Fibroblast of villous mesenchyme (primary cell): ENCODE data around the gene SLC25A30. TPM values are rescaled to one million over a fixed set of nuclear protein-coding genes. Genes with fewer than 3 reads are reported as not detected.
A peak's percentile ranks its signal among the peaks of the same experiment; 100 is the strongest.

Source experiments
- DNase-seq: peaks from one replicate; pipeline ENCODE4 v3.0.0-alpha.2; 2010; ENCODE audit warnings: low read depth
- H3K4me3 ChIP-seq: 2 replicates; pipeline ENCODE4 v1.5.1; 2011; ENCODE audit warnings: low read depth, mild to moderate bottlenecking, low read length
- CTCF ChIP-seq: IDR thresholded peaks from 2 replicates; pipeline ENCODE4 v1.5.1; 2012; ENCODE audit warnings: low read depth, mild to moderate bottlenecking, low read length; ENCODE audit not compliant: insufficient read depth
- total RNA-seq: library from RNA; depleted of rRNA; stranded (reverse); fragments of >200 nt; gene quantifications from 2 replicates; pipeline ENCODE4 v1.2.3, GENCODE V29; 2012

Gene SLC25A30
- total RNA-seq, 1 donor = 24.2 TPM

DNA sequence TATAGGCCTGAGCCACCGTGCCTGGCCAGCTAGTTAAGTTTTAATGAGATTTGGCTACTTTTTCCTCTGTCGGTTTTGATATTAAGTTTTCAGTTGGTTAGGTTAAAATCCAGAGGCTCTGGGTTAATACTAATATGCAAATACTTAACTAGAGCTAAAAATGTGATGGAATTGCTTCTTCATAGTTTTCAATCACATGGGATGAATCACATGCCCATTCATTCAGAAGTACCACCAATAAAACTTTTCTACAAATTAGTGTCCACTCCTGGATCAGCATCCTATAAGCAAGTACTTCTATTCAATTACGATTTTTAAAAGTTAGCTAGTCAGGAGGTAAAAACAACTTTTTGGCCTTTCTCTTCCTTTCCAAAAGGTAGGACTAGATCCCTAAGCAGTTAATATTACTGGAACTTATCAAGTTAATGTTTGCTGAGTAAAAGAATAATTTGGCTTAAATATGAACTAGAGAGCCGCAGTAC is 4.3 kb downstream of the SLC25A30 start:
- peak overlapping the region; percentile 54 for H3K4me3 ChIP-seq
- no peak for TF ChIP-seq CTCF
- DNase-seq = no peak

- DNase-seq = no peak
- no peak overlapping the region for H3K4me3 ChIP-seq
- no peak for TF ChIP-seq CTCF
Observed at GRCh38 chr13:45412274-45413049, 5.7 kb downstream of the SLC25A30 start.

GRCh38 chr13:45411631-45412030 is 6.5 kb downstream of the SLC25A30 start:
- no peak overlapping the region for H3K4me3 ChIP-seq
- DNase-seq = no peak
- no peak for TF ChIP-seq CTCF

DNA sequence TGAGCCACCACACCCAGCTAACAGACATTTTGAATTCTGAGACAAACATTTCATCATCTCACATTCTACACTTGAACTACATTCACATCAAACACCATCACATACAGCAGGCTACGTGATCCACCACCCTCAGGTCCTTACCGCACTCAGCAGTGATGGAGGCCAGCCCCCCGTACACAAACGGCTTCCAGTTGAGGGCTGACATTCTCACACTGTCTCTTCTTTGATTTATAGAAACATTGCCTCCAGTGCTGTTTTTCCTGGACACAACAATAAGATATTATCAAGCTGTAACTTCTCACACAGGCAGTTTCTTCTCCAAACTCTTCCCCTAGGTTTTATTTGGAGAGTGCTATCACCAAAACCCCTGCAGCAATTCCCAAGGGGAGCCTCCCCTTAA is 7.0 kb downstream of the SLC25A30 start:
- H3K4me3 ChIP-seq = no peak overlapping the region
- DNase-seq = no peak
- no peak for TF ChIP-seq CTCF

DNA sequence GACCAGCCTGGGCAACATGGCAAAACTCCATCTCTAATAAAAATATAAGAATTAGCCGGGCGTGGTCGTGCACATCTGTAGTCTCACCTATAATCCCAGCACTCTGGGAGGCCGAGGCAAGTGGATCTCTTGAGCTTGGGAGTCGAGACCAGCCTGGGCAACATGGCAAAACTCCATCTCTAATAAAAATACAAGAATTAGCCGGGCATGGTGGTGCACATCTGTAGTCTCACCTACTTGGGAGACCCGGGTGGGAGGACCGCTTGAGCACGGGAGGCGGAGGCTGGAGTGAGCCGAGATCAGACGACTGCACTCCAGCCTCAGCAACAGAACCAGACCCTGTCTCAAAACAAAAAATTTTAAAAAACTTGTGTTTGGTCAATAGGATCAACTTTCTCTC is 7.7 kb downstream of the SLC25A30 start:
- no peak for TF ChIP-seq CTCF
- no peak overlapping the region for H3K4me3 ChIP-seq

GRCh38 chr13:45410001-45410400 is 8.2 kb downstream of the SLC25A30 start:
- TF ChIP-seq CTCF = no peak
- H3K4me3 ChIP-seq = no peak overlapping the region
- no peak for DNase-seq

More for the DNA sequence above, 7.7 kb downstream of the SLC25A30 start:
- DNase-seq = no peak
